H9 (cell line): ENCODE results near the gene HMBS. TPM values are rescaled to one million over a fixed set of nuclear protein-coding genes. Genes with fewer than 3 reads are reported as not detected.

Experiments
- DNase-seq: peaks from one replicate; pipeline ENCODE4 v3.0.0-alpha.2; 2017
- H2AFZ ChIP-seq: one replicate; pipeline ENCODE4 v1.6.1; 2013; ENCODE audit warnings: mild to moderate bottlenecking, low read length, control low read depth, moderate library complexity
- H2AK5ac ChIP-seq: 2 replicates; pipeline ENCODE4 v1.6.1; 2013; ENCODE audit warnings: low read length, control low read depth, mixed read lengths; ENCODE audit not compliant: insufficient read length
- H2BK120ac ChIP-seq: one replicate; pipeline ENCODE4 v1.6.1; 2013; ENCODE audit warnings: low read depth, mild to moderate bottlenecking, low read length, control low read depth, inconsistent platforms; ENCODE audit not compliant: poor library complexity, severe bottlenecking
- H2BK12ac ChIP-seq: 2 replicates; pipeline ENCODE4 v1.6.1; 2013; ENCODE audit warnings: low read length, control low read depth, mixed read lengths, low read depth; ENCODE audit not compliant: insufficient read length
- H2BK15ac ChIP-seq: 2 replicates; pipeline ENCODE4 v1.6.1; 2013; ENCODE audit warnings: low read depth, low read length, control low read depth
- H2BK20ac ChIP-seq: one replicate; pipeline ENCODE4 v1.6.1; 2013; ENCODE audit warnings: low read depth, mild to moderate bottlenecking, low read length, control low read depth, inconsistent platforms; ENCODE audit not compliant: poor library complexity, severe bottlenecking
- H2BK5ac ChIP-seq: 2 replicates; pipeline ENCODE4 v1.6.1; 2013; ENCODE audit warnings: low read length, control low read depth, mixed read lengths; ENCODE audit not compliant: insufficient read length
- H3K14ac ChIP-seq: 2 replicates; pipeline ENCODE4 v1.6.1; 2013; ENCODE audit warnings: low read length, control low read depth; ENCODE audit not compliant: insufficient read depth
- H3K18ac ChIP-seq: 2 replicates; pipeline ENCODE4 v1.6.1; 2013; ENCODE audit warnings: low read depth, mild to moderate bottlenecking, mixed read lengths, low read length, control low read depth; ENCODE audit not compliant: insufficient read length
- H3K23ac ChIP-seq: 2 replicates; pipeline ENCODE4 v1.6.1; 2013; ENCODE audit warnings: low read length, control low read depth, mixed read lengths, low read depth; ENCODE audit not compliant: insufficient read length
- H3K23me2 ChIP-seq: 2 replicates; pipeline ENCODE4 v1.6.1; 2013; ENCODE audit warnings: low read depth, mild to moderate bottlenecking, mixed read lengths, low read length, control low read depth; ENCODE audit not compliant: insufficient read length, poor library complexity, severe bottlenecking
- H3K27ac ChIP-seq: 2 replicates; pipeline ENCODE4 v1.5.1; 2013; ENCODE audit warnings: low read length, control low read depth, mixed read lengths, low read depth; ENCODE audit not compliant: insufficient read length
- H3K27me3 ChIP-seq: 2 replicates; pipeline ENCODE4 v1.6.1; 2013; ENCODE audit warnings: low read length, control low read depth, inconsistent platforms; ENCODE audit not compliant: insufficient read depth
- H3K4ac ChIP-seq: 2 replicates; pipeline ENCODE4 v1.6.1; 2013; ENCODE audit warnings: low read depth, mild to moderate bottlenecking, control low read depth, inconsistent platforms, low read length, moderate library complexity
- H3K4me1 ChIP-seq: 2 replicates; pipeline ENCODE4 v1.6.1; 2013; ENCODE audit warnings: low read length, control low read depth, inconsistent platforms; ENCODE audit not compliant: insufficient read depth
- H3K4me2 ChIP-seq: 2 replicates; pipeline ENCODE4 v1.6.1; 2013; ENCODE audit warnings: low read length, control low read depth, mixed read lengths; ENCODE audit not compliant: insufficient read length, insufficient read depth
- H3K56ac ChIP-seq: 2 replicates; pipeline ENCODE4 v1.6.1; 2013; ENCODE audit warnings: low read depth, mild to moderate bottlenecking, mixed read lengths, low read length, control low read depth; ENCODE audit not compliant: insufficient read length
- H3K79me1 ChIP-seq: 2 replicates; pipeline ENCODE4 v1.6.1; 2013; ENCODE audit warnings: low read depth, mild to moderate bottlenecking, moderate library complexity, low read length, control low read depth, inconsistent platforms; ENCODE audit not compliant: insufficient read depth, poor library complexity, severe bottlenecking
- H3K79me2 ChIP-seq: 2 replicates; pipeline ENCODE4 v1.6.1; 2013; ENCODE audit warnings: low read length, control low read depth, inconsistent platforms; ENCODE audit not compliant: insufficient read depth
- H3K9ac ChIP-seq: 2 replicates; pipeline ENCODE4 v1.6.1; 2013; ENCODE audit warnings: low read length, control low read depth, mixed read lengths; ENCODE audit not compliant: insufficient read length; ENCODE audit errors: extremely low read depth
- H3K9me3 ChIP-seq: one replicate; pipeline ENCODE4 v1.6.1; 2013; ENCODE audit warnings: low read depth, low read length, inconsistent platforms; ENCODE audit not compliant: control insufficient read depth
- H3T11ph ChIP-seq: one replicate; pipeline ENCODE4 v1.6.1; 2013; ENCODE audit warnings: mild to moderate bottlenecking, low read length, control low read depth, inconsistent platforms
- H4K20me1 ChIP-seq: one replicate; pipeline ENCODE4 v1.6.1; 2013; ENCODE audit not compliant: control insufficient read depth, insufficient read length, insufficient read depth
- H4K5ac ChIP-seq: 2 replicates; pipeline ENCODE4 v1.6.1; 2013; ENCODE audit warnings: low read depth, mild to moderate bottlenecking, mixed read lengths, low read length, control low read depth; ENCODE audit not compliant: insufficient read length
- H4K8ac ChIP-seq: replicated peaks from 2 replicates; pipeline ENCODE4 v1.6.1; 2013; ENCODE audit warnings: low read length, control low read depth, mixed read lengths, low read depth; ENCODE audit not compliant: insufficient read length
- H4K91ac ChIP-seq: 2 replicates; pipeline ENCODE4 v1.6.1; 2013; ENCODE audit warnings: low read depth, mild to moderate bottlenecking, moderate library complexity, mixed read lengths, low read length, control low read depth; ENCODE audit not compliant: insufficient read length
- H3K27ac Mint-ChIP-seq, 3 experiments: 2 replicates in 2 of 3; 3 replicates in 1 of 3; pipeline ENCODE4 v1.8.0; 2020 to 2021; ENCODE audit warnings: mixed read lengths in 3 of 3, mild to moderate bottlenecking in 1 of 3, moderate library complexity in 1 of 3
- H3K27me3 Mint-ChIP-seq: 2 replicates; pipeline ENCODE4 v1.8.0; 2021; ENCODE audit warnings: low read depth, mild to moderate bottlenecking, moderate library complexity, mixed read lengths
- H3K36me3 Mint-ChIP-seq, 3 experiments: 2 replicates in 2 of 3; 3 replicates in 1 of 3; pipeline ENCODE4 v1.8.0; 2020 to 2021; ENCODE audit warnings: low read depth in 3 of 3, mixed read lengths in 3 of 3; ENCODE audit not compliant: insufficient read depth in 1 of 3
- H3K4me1 Mint-ChIP-seq, 2 experiments: 2 replicates each; pipeline ENCODE4 v1.8.0; 2020; ENCODE audit warnings: mixed read lengths in 2 of 2
- H3K4me3 Mint-ChIP-seq, 2 experiments: 2 replicates in 1 of 2; 3 replicates in 1 of 2; pipeline ENCODE4 v1.8.0; 2020 to 2021; ENCODE audit warnings: mild to moderate bottlenecking in 2 of 2, mixed read lengths in 2 of 2, moderate library complexity in 1 of 2
- H3K9me3 Mint-ChIP-seq, 2 experiments: 2 replicates in 1 of 2; 3 replicates in 1 of 2; pipeline ENCODE4 v1.8.0; 2020; ENCODE audit warnings: mild to moderate bottlenecking in 2 of 2, mixed read lengths in 2 of 2, moderate library complexity in 1 of 2
- CTCF ChIP-seq: fragments of 200-600 bp; sonication (generic); conservative IDR thresholded peaks from 3 replicates; pipeline ENCODE4 v1.8.0; 2021; ENCODE audit warnings: antibody characterized with exemption, mild to moderate bottlenecking
- WGBS: extraction: QIAGEN DNeasy Blood & Tissue Kit; methylation state at CpG from one replicate; pipeline ENCODE4 v1.1.7; 2013; ENCODE audit warnings: missing lambda C conversion rate, low lambda C conversion rate, mixed read lengths; ENCODE audit not compliant: insufficient read length; ENCODE audit errors: extremely low coverage; 5-methylcytosine and 5-hydroxymethylcytosine counted together
- total RNA-seq: library from RNA; stranded (reverse); gene quantifications from 2 replicates; pipeline ENCODE4 v1.2.1, GENCODE V29; 2021

Gene HMBS
- total RNA-seq, 1 experiment from 2014 or later, result 57.7 TPM

DNA sequence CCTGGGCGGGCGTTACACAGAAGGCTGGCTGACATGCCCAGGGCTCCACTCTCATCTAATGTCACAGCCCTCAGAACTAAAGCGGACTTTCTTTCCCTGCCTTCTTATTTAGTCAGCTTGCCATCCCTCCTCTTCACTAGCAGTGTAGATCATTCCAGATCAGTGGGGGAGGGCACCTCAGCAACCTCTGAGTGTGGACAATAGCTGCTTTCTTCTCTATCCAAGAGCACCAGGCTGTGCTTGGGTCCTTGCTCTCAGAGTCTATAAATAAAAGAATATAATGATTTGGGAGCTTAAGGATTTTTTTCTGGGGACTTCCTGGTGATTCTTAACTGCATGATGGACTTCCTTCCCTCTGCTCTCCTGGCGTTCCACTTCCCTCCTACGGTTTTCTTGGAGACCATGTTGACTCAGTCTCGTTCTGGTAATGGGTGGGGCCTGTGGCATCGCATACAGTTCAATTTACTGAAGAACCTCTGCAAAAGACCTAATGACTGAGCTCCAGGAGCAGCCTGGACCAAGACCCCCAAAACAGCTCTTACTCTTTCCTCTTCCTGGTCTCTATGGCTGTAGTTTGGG, 2.9 kb upstream of the HMBS start:
- peaks cover 18 to 57% (median 51%) of the 10 kb centered on the region in 3 experiments; a peak in 6 of 7 replicates for H3K36me3 Mint-ChIP-seq

More for the DNA sequence above, 2.9 kb upstream of the HMBS start:
- Histone ChIP-seq H2BK12ac (no peak overlapping the region), H3K27ac (no peak overlapping the region), H3K27me3 (no peaks in the 10 kb centered on the region), H3K9ac (no peak overlapping the region), H4K91ac (no peak overlapping the region), H2BK20ac (no peak overlapping the region), H3T11ph (no peak overlapping the region), H2AFZ (no peak overlapping the region), H3K79me2 (no peaks in the 10 kb centered on the region; the same call in 1 of the 2 replicates), H3K4ac (no peak overlapping the region), H4K20me1 (no peaks in the 10 kb centered on the region), H3K56ac (no peak overlapping the region), H2BK120ac (no peak overlapping the region), H4K8ac (no peak overlapping the region), H2BK15ac (no peak overlapping the region), H3K9me3 (no peaks in the 10 kb centered on the region), H4K5ac (no peak overlapping the region), H3K23me2 (peaks cover 4% of the 10 kb centered on the region), H3K14ac (no peak overlapping the region), H3K4me1 (no peaks in the 10 kb centered on the region), H2BK5ac (no peak overlapping the region), H2AK5ac (no peak overlapping the region), H3K23ac (no peak overlapping the region), H3K18ac (no peak overlapping the region), H3K4me2 (no peak overlapping the region), H3K79me1 (peaks cover under 1% of the 10 kb centered on the region)
- WGBS, result no CpG with 5 or more reads among the region's 7 CpGs
- TF ChIP-seq CTCF, result no peak
- Mint-ChIP-seq H3K27me3 (no peaks in the 10 kb centered on the region), H3K9me3 (no peaks in the 10 kb centered on the region), H3K27ac (no peak overlapping the region; a peak in 2 of 7 replicates), H3K4me1 (peaks cover 7 to 13% of the 10 kb centered on the region in 2 experiments; a peak in 3 of 4 replicates), H3K4me3 (no peak overlapping the region)
- no peak for DNase-seq
